Gastrocnemius medialis (tissue), 4 donors: ENCODE results near the gene ANG.

Experiments
- CTCF ChIP-seq, 5 experiments: fragments of 450-650 bp in 3 of 5; fragments of 200-600 bp in 2 of 5; sonication (generic) in 2 of 5; IDR thresholded peaks in 4 of 5; conservative IDR thresholded peaks in 1 of 5; 1 replicate in 4 of 5; 2 replicates in 1 of 5; pipeline ENCODE4 v1.5.1; 2016 to 2019; ENCODE audit warnings: antibody characterized with exemption in 5 of 5, mild to moderate bottlenecking in 3 of 5, moderate library complexity in 3 of 5
- POLR2A ChIP-seq, 2 donors: fragments of 450-650 bp; IDR thresholded peaks; one replicate each; pipeline ENCODE4 v1.6.1; 2017; ENCODE audit warnings: antibody characterized with exemption in 2 of 2, mild to moderate bottlenecking in 2 of 2, moderate library complexity in 2 of 2

GRCh38 chr14:20641591-20641990 is 47.0 kb upstream of the ANG start, which contains the start of gene OR6S1:
- TF ChIP-seq CTCF (IDR thresholded peaks at IDR 0.05 in 4 of 5, conservative IDR thresholded peaks at IDR 0.05 in 1 of 5) = no peak
- TF ChIP-seq POLR2A (IDR thresholded peaks at IDR 0.05) = no peak
